DND-41 (cell line): ENCODE measurements around the gene KDM3A.

Experiments
- ATAC-seq: fragments of 200-7000 bp; cut with Tn5 transposase; 3 replicates; pipeline ENCODE4 v1.9.1; 2021; ENCODE audit warnings: low read depth; ENCODE audit not compliant: insufficient read depth
- DNase-seq: peaks from one replicate; pipeline ENCODE4 v3.0.0-alpha.2; 2020
- H2AFZ ChIP-seq: 2 replicates; pipeline ENCODE4 v1.6.0; 2012; ENCODE audit warnings: low read depth, low read length
- H3K27ac ChIP-seq: 2 replicates; pipeline ENCODE4 v1.5.1; 2012; ENCODE audit warnings: low read length, inconsistent platforms
- H3K27me3 ChIP-seq: fragments of 200-600 bp; sonication (generic); 2 replicates; pipeline ENCODE4 v1.6.0; 2012; ENCODE audit warnings: low read length, mild to moderate bottlenecking, inconsistent platforms; ENCODE audit not compliant: insufficient read depth, poor library complexity
- H3K36me3 ChIP-seq: 2 replicates; pipeline ENCODE4 v1.5.1; 2012; ENCODE audit warnings: low read length, inconsistent platforms; ENCODE audit not compliant: insufficient read depth
- H3K4me1 ChIP-seq: 2 replicates; pipeline ENCODE4 v1.5.1; 2012; ENCODE audit warnings: mild to moderate bottlenecking, low read length; ENCODE audit not compliant: insufficient read depth
- H3K4me2 ChIP-seq: 2 replicates; pipeline ENCODE4 v1.6.0; 2012; ENCODE audit warnings: mild to moderate bottlenecking, moderate library complexity, low read length, inconsistent platforms; ENCODE audit not compliant: insufficient read depth
- H3K4me3 ChIP-seq, 2 experiments: fragments of 200-600 bp in 1 of 2; shearing (Covaris generic) in 1 of 2; 2 replicates each; pipeline ENCODE4 v1.5.1; 2012 to 2016; ENCODE audit warnings: inconsistent platforms in 2 of 2, low read length in 2 of 2, mild to moderate bottlenecking in 2 of 2, low read depth in 1 of 2, moderate library complexity in 1 of 2
- H3K79me2 ChIP-seq: 2 replicates; pipeline ENCODE4 v1.6.0; 2012; ENCODE audit warnings: low read length, inconsistent platforms; ENCODE audit not compliant: insufficient read depth
- H3K9ac ChIP-seq: 2 replicates; pipeline ENCODE4 v1.6.0; 2012; ENCODE audit warnings: low read depth, mild to moderate bottlenecking, inconsistent platforms, low read length, moderate library complexity
- H3K9me3 ChIP-seq: 2 replicates; pipeline ENCODE4 v1.5.1; 2012; ENCODE audit warnings: low read length, moderate library complexity, mild to moderate bottlenecking, inconsistent platforms; ENCODE audit not compliant: insufficient read depth, severe bottlenecking
- H4K20me1 ChIP-seq: 2 replicates; pipeline ENCODE4 v1.6.0; 2012; ENCODE audit warnings: low read length; ENCODE audit not compliant: insufficient read depth
- EZH2 ChIP-seq: IDR thresholded peaks from 3 replicates; pipeline ENCODE4 v1.6.1; 2012; ENCODE audit warnings: borderline replicate concordance, low read depth, mild to moderate bottlenecking, moderate library complexity, low read length, inconsistent platforms; ENCODE audit not compliant: severe bottlenecking
- TF ChIP-seq, protein P1 (sequence below): IDR thresholded peaks from 2 replicates; pipeline ENCODE4 v1.5.1; 2012; ENCODE audit warnings: borderline replicate concordance, low read length, moderate library complexity, mild to moderate bottlenecking; ENCODE audit not compliant: poor library complexity, severe bottlenecking; ENCODE audit errors: extremely low read depth

The KDM3A gene

DNA sequence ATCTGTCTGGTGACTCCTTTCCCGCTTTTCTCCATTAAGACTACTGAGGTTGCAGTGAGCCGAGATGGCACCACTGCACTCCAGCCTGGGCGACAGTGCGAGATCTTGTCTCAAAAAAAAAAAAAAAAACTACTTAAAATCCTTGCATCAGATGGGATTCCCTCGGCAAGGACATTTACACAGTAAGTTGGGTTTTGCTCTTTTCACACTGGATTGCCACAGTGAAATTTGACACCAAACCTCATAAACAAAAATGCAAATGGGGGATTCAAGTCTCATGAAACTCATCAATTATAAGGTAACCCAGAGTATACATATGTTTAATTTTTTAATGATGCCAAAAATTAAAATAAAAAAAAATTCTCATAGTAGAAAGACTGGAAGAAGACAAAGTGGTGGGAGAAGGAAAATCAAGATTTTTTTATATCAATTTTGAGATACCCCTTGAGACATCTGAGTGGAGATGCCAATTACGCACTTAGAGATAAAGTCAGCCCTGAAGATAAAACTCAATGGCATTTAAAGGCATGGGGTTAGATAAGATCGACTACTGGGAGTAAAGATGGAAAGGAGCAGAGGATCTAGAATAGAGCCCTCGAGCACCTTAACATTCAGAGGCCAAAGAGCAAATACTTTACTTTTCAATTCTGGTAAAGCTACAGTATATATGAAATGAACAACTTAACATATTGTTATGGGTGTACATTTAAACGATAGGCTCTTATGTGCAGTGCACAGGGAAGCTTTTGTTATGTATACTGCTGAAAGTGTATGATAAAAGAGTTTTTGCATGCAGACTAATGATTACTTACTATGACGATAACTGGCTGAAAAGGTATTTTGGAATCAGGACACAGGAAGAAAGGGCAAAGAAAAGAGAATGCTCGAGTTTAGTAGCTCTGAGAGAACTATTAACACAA lies 84.5 kb downstream of the KDM3A start:
- ATAC-seq (no peak), DNase-seq (no peak)
- TF ChIP-seq EZH2 = no peak
- TF ChIP-seq, protein P1, sequence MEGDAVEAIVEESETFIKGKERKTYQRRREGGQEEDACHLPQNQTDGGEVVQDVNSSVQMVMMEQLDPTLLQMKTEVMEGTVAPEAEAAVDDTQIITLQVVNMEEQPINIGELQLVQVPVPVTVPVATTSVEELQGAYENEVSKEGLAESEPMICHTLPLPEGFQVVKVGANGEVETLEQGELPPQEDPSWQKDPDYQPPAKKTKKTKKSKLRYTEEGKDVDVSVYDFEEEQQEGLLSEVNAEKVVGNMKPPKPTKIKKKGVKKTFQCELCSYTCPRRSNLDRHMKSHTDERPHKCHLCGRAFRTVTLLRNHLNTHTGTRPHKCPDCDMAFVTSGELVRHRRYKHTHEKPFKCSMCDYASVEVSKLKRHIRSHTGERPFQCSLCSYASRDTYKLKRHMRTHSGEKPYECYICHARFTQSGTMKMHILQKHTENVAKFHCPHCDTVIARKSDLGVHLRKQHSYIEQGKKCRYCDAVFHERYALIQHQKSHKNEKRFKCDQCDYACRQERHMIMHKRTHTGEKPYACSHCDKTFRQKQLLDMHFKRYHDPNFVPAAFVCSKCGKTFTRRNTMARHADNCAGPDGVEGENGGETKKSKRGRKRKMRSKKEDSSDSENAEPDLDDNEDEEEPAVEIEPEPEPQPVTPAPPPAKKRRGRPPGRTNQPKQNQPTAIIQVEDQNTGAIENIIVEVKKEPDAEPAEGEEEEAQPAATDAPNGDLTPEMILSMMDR = no peak
- Histone ChIP-seq H3K79me2 (no peaks in the 10 kb centered on the region), H3K27me3 (no peaks in the 10 kb centered on the region), H3K9ac (no peak overlapping the region), H3K27ac (no peak overlapping the region), H3K4me3 (no peak overlapping the region), H3K9me3 (peaks cover 4% of the 10 kb centered on the region), H4K20me1 (no peaks in the 10 kb centered on the region), H3K4me1 (no peaks in the 10 kb centered on the region), H3K4me2 (no peak overlapping the region), H2AFZ (no peak overlapping the region), H3K36me3 (peaks cover 38% of the 10 kb centered on the region)

DNA sequence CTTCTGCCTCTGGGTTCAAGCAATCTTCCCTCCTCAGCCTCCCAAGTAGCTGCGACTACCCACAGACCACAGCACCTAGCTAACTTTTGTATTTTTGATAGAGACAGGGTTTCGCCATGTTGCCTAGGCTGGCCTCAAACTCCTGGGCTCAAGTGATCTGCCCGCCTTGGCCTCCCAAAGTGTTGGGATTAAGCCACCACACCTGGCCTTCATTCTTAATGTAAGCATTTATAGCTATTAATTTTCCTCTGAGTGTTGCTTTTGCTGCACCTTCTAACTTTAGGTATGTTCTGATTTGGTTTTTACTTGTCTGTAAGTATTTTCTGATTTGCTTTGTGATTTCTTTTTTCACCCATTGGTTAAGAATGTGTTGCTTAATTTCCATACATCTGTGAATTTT lies 92.4 kb downstream of the KDM3A start:
- no peaks in the 10 kb centered on the region for H3K79me2 ChIP-seq
- TF ChIP-seq EZH2 = no peak
- TF ChIP-seq, protein P1 = no peak
- H3K4me1 ChIP-seq = no peaks in the 10 kb centered on the region
- no peaks in the 10 kb centered on the region for H3K27me3 ChIP-seq
- no peak for ATAC-seq
- no peak overlapping the region for H2AFZ ChIP-seq
- peaks cover 2% of the 10 kb centered on the region; the same call in 1 of the 2 replicates for H3K36me3 ChIP-seq
- H3K27ac ChIP-seq = no peak overlapping the region
- DNase-seq = no peak
- H4K20me1 ChIP-seq = no peaks in the 10 kb centered on the region
- no peak overlapping the region for H3K4me2 ChIP-seq
- H3K9ac ChIP-seq = no peak overlapping the region
- H3K9me3 ChIP-seq = peaks cover 13% of the 10 kb centered on the region
- no peak overlapping the region for H3K4me3 ChIP-seq

DNA sequence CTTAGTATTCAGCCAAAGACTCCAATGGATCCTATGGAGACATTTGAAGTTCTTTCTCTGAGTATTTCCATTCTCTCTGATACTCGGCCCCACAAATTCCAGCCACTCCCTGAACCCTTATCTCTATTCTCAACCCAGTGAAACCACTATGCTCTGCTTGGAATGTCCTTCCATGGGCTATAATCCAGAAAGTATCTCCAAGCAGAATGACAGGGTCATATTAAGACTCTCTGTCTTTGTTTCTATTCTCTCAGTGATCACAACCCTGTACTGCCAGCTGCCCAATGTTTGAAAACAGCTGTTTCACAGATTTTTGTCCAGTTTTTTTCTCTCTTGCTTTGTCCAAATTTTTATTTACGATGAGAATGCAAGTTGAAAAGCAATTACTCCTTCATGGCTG lies 100.2 kb downstream of the KDM3A start:
- Histone ChIP-seq H3K27me3 (no peaks in the 10 kb centered on the region), H3K36me3 (peaks cover 3% of the 10 kb centered on the region; the same call in 1 of the 2 replicates), H2AFZ (no peak overlapping the region), H3K4me1 (no peaks in the 10 kb centered on the region), H3K9ac (no peak overlapping the region), H3K9me3 (peaks cover 20% of the 10 kb centered on the region), H3K4me3 (no peak overlapping the region), H3K79me2 (no peaks in the 10 kb centered on the region), H4K20me1 (no peaks in the 10 kb centered on the region), H3K27ac (no peak overlapping the region), H3K4me2 (no peak overlapping the region)
- no peak for ATAC-seq
- no peak for DNase-seq
- TF ChIP-seq, protein P1 = no peak
- TF ChIP-seq EZH2 = no peak
